Brain microvascular endothelial cell (primary cell): ENCODE measurements around the gene ATP5F1B.
"Not testable (repeated sequence)": the region's sequence is repeated elsewhere in the genome, so short reads cannot be mapped to it uniquely, and the experiment has no call there.

Source experiments
- DNase-seq: peaks from one replicate; pipeline ENCODE4 v3.0.0-alpha.2; 2020
- H3K27ac ChIP-seq: fragments of 250-450 bp; sonication (Bioruptor Pico); 2 replicates; pipeline ENCODE4 v1.5.1; 2020; ENCODE audit warnings: mild to moderate bottlenecking, moderate library complexity
- H3K27me3 ChIP-seq: fragments of 250-450 bp; sonication (Bioruptor Pico); replicated peaks from 2 replicates; pipeline ENCODE4 v1.5.1; 2020; ENCODE audit warnings: mild to moderate bottlenecking
- H3K36me3 ChIP-seq: fragments of 250-450 bp; sonication (Bioruptor Pico); replicated peaks from 2 replicates; pipeline ENCODE4 v1.5.1; 2020; ENCODE audit warnings: mild to moderate bottlenecking
- H3K4me3 ChIP-seq: 2 replicates; pipeline ENCODE4 v1.5.1; 2011; ENCODE audit warnings: low read depth, mild to moderate bottlenecking, control low read depth, low read length, moderate library complexity
- CTCF ChIP-seq: IDR thresholded peaks from 2 replicates; pipeline ENCODE4 v1.5.1; 2011; ENCODE audit warnings: low read depth, mild to moderate bottlenecking, moderate library complexity, low read length, control low read depth, inconsistent platforms; ENCODE audit errors: missing control alignments
- in situ Hi-C: cut with HindIII; loops from 2 replicates; pipeline ENCODE4 v1.10.0; 2017; ENCODE audit warnings: low sequenced_read_pairs, low pct_ligation_motif_present

The ATP5F1B gene

GRCh38 chr12:56658921-56659320, 13.1 kb upstream of the ATP5F1B start:
- H3K36me3 ChIP-seq: peaks cover 3% of the 10 kb centered on the region
- no peak overlapping the region for H3K27ac ChIP-seq
- in situ Hi-C loops: no loop called here
- no peaks in the 10 kb centered on the region for H3K27me3 ChIP-seq
- no peak for DNase-seq
- H3K4me3 ChIP-seq: no peak overlapping the region
- TF ChIP-seq CTCF: no peak

GRCh38 chr12:56657416-56658379, 11.9 kb upstream of the ATP5F1B start:
- no peak for DNase-seq
- Histone ChIP-seq H3K27me3 (no peaks in the 10 kb centered on the region), H3K4me3 (no peak overlapping the region), H3K36me3 (no peaks in the 10 kb centered on the region), H3K27ac (no peak overlapping the region)
- in situ Hi-C loops: no loop called here
- no peak for TF ChIP-seq CTCF

DNA sequence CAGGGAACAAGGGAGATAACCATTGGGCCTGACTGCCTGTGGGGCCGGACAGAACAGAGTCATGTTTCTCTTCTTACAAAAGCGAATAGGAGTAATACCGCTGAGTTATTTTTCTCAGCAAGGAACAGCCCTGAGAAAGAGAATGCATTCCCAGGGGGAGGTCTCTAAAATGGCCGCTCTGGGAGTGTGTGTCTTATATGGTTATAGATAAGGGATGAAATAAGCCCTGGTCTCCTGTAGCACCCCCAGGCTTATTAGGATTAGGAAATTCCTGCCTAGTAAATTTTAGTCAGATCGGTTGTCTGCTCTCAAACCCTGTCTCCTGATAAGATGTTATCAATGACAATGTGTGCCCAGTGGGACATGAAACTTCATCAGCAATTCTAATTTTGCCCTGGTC, 8.0 kb upstream of the ATP5F1B start:
- H3K27ac ChIP-seq, DNase-seq, H3K4me3 ChIP-seq, H3K36me3 ChIP-seq, H3K27me3 ChIP-seq, in situ Hi-C loops: not testable (repeated sequence)

DNA sequence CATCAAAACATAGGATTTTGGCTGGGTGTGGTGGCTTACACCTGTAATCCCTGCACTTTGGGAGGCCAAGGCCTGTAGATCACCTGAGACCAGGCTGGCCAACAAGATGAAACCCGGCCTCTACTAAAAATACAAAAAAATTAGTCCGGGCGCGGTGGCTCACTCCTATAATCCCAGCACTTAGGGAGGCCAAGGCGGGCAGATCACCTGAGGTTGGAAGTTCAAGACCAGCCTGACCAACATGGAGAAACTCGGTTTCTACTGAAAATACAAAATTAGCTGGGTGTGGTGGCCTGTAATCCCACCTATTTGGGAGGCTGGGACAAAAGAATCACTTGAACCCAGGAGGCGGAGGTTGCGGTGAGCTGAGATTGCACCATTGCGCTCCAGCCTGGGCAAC, 2.2 kb upstream of the ATP5F1B start:
- H3K27me3 ChIP-seq, H3K4me3 ChIP-seq, in situ Hi-C loops, H3K27ac ChIP-seq, DNase-seq: not testable (repeated sequence)
- peaks cover 16% of the 10 kb centered on the region for H3K36me3 ChIP-seq

- Histone ChIP-seq H3K36me3 (peaks cover 36% of the 10 kb centered on the region), H3K27ac (peak overlapping the region; percentile 59), H3K4me3 (peak overlapping the region; percentile 100), H3K27me3 (no peaks in the 10 kb centered on the region)
- in situ Hi-C loops: no loop called here
- DNase-seq: no peak
- TF ChIP-seq CTCF: no peak
Observed at GRCh38 chr12:56645201-56645716, 525 bp downstream of the ATP5F1B start.

DNA sequence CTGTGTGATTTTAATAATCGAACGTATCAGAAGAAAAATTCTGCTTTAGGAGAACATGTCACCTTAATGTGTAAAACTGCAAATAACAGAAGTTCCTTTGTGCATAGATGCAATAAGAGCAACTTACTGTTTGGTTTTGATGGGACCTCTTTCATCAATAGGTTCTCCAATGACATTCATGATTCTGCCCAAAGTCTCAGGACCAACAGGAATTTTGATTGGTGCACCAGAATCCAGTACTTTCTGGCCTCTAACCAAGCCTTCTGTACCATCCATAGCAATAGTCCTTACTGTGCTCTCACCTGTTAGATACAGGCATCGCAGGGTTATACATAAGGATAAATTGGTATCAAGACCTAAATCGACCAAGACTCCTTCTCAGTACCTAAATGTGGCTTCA, 1.1 kb downstream of the ATP5F1B start:
- no peak for TF ChIP-seq CTCF
- peaks cover 41% of the 10 kb centered on the region for H3K36me3 ChIP-seq
- DNase-seq: no peak
- no peaks in the 10 kb centered on the region for H3K27me3 ChIP-seq
- in situ Hi-C loops: no loop called here
- H3K27ac ChIP-seq: no peak overlapping the region
- peak overlapping the region; percentile 100 for H3K4me3 ChIP-seq
